GM23248 (cell line): ENCODE measurements around the gene OR2V2. TPM values are rescaled to one million over a fixed set of nuclear protein-coding genes. Genes with fewer than 3 reads are reported as not detected.

Experiments used
- DNase-seq: peaks from one replicate; pipeline ENCODE4 v3.0.0-alpha.2; 2015
- H2AFZ ChIP-seq: fragments of 200-600 bp; sonication (generic); 2 replicates; pipeline ENCODE4 v1.6.1; 2016; ENCODE audit warnings: antibody characterized with exemption
- H3F3A ChIP-seq: fragments of 200-600 bp; sonication (generic); 2 replicates; pipeline ENCODE4 v1.6.1; 2016; ENCODE audit warnings: mild to moderate bottlenecking, antibody characterized with exemption, mixed run types; ENCODE audit not compliant: insufficient read depth
- H3K27ac ChIP-seq: fragments of 200-600 bp; sonication (generic); 2 replicates; pipeline ENCODE4 v1.5.1; 2016; ENCODE audit warnings: mild to moderate bottlenecking
- H3K27me3 ChIP-seq: fragments of 200-600 bp; sonication (generic); replicated peaks from 2 replicates; pipeline ENCODE4 v1.6.1; 2016; ENCODE audit warnings: mild to moderate bottlenecking; ENCODE audit not compliant: insufficient read depth
- H3K36me3 ChIP-seq: fragments of 200-600 bp; sonication (generic); 2 replicates; pipeline ENCODE4 v1.6.1; 2016; ENCODE audit warnings: low read depth, mild to moderate bottlenecking
- H3K4me1 ChIP-seq: fragments of 200-600 bp; sonication (generic); 2 replicates; pipeline ENCODE4 v1.6.1; 2016; ENCODE audit warnings: mild to moderate bottlenecking; ENCODE audit not compliant: insufficient read depth
- H3K4me2 ChIP-seq: fragments of 200-600 bp; sonication (generic); one replicate; pipeline ENCODE4 v1.6.1; 2016; ENCODE audit warnings: mild to moderate bottlenecking; ENCODE audit not compliant: unreplicated experiment
- H3K4me3 ChIP-seq: fragments of 200-600 bp; sonication (generic); 2 replicates; pipeline ENCODE4 v1.5.1; 2016; ENCODE audit warnings: mild to moderate bottlenecking
- H3K79me2 ChIP-seq: fragments of 200-600 bp; sonication (generic); 2 replicates; pipeline ENCODE4 v1.6.1; 2016; ENCODE audit warnings: mild to moderate bottlenecking; ENCODE audit not compliant: insufficient read depth
- H3K9ac ChIP-seq: fragments of 200-600 bp; sonication (generic); 2 replicates; pipeline ENCODE4 v1.6.1; 2016; ENCODE audit warnings: mild to moderate bottlenecking
- H3K9me2 ChIP-seq: fragments of 200-600 bp; sonication (generic); 2 replicates; pipeline ENCODE4 v1.6.1; 2016; ENCODE audit warnings: mixed run types, mild to moderate bottlenecking, moderate library complexity; ENCODE audit not compliant: insufficient read depth
- H3K9me3 ChIP-seq: fragments of 200-600 bp; sonication (generic); one replicate; pipeline ENCODE4 v1.6.1; 2017; ENCODE audit warnings: low read depth
- H4K20me1 ChIP-seq: fragments of 200-600 bp; sonication (generic); 2 replicates; pipeline ENCODE4 v1.6.0; 2016; ENCODE audit not compliant: insufficient read depth
- EZH2 ChIP-seq: fragments of 200-600 bp; sonication (generic); IDR thresholded peaks from 2 replicates; pipeline ENCODE4 v1.6.1; 2018; ENCODE audit warnings: antibody characterized with exemption, mild to moderate bottlenecking; ENCODE audit not compliant: insufficient read depth, poor library complexity, severe bottlenecking
- EZH2phosphoT487 ChIP-seq: fragments of 200-600 bp; sonication (generic); IDR thresholded peaks from 2 replicates; pipeline ENCODE4 v1.6.1; 2018; ENCODE audit warnings: antibody characterized with exemption, moderate library complexity, mild to moderate bottlenecking, low read depth; ENCODE audit not compliant: insufficient read depth
- WGBS, 2 experiments: methylation state at CpG; one replicate each; pipeline ENCODE4 v1.1.6; 2015 to 2017; ENCODE audit warnings: low lambda C conversion rate in 2 of 2, low coverage in 1 of 2; ENCODE audit errors: missing lambda C conversion rate in 2 of 2; 5-methylcytosine and 5-hydroxymethylcytosine counted together
- in situ Hi-C: fragments of 300-500 bp; cut with MboI; formaldehyde crosslinking; loops from 2 replicates; pipeline ENCODE4 v1.15.0; 2020
- polyA plus RNA-seq: library from polyadenylated mRNA; unstranded; fragments of >200 nt; fragmentation: Nextera tagmentation; extraction: Ambion mirVana; gene quantifications from 2 replicates; pipeline ENCODE4 v1.2.1, GENCODE V29; 2016
- total RNA-seq: library from RNA; depleted of rRNA; stranded (reverse); fragments of >200 nt; shearing (Covaris generic); gene quantifications from 2 replicates; pipeline ENCODE4 v1.2.3, GENCODE V29; 2014

Gene OR2V2
- total and polyA plus RNA-seq, 2 experiments from 2014 or later, result not detected

GRCh38 chr5:181105391-181106025 is 41.9 kb upstream of the OR2V2 start:
- H3K36me3 ChIP-seq, result no peaks in the 10 kb centered on the region
- no peak overlapping the region for H3K4me2 ChIP-seq
- no peak overlapping the region for H3K4me3 ChIP-seq
- H3K79me2 ChIP-seq, result no peaks in the 10 kb centered on the region
- no peak overlapping the region for H3K27ac ChIP-seq
- in situ Hi-C loops, result no loop called here
- H2AFZ ChIP-seq, result no peak overlapping the region
- peaks cover 42% of the 10 kb centered on the region for H3K27me3 ChIP-seq
- H4K20me1 ChIP-seq, result no peaks in the 10 kb centered on the region
- H3K4me1 ChIP-seq, result no peaks in the 10 kb centered on the region
- H3K9me2 ChIP-seq, result no peaks in the 10 kb centered on the region
- no peak for DNase-seq
- TF ChIP-seq EZH2phosphoT487, result no peak
- TF ChIP-seq EZH2, result no peak
- no peaks in the 10 kb centered on the region for H3K9me3 ChIP-seq
- 51 to 54% methylated on average over 7 of the region's 7 CpGs for WGBS, 2 experiments
- H3K9ac ChIP-seq, result no peak overlapping the region
- H3F3A ChIP-seq, result no peaks in the 10 kb centered on the region

DNA sequence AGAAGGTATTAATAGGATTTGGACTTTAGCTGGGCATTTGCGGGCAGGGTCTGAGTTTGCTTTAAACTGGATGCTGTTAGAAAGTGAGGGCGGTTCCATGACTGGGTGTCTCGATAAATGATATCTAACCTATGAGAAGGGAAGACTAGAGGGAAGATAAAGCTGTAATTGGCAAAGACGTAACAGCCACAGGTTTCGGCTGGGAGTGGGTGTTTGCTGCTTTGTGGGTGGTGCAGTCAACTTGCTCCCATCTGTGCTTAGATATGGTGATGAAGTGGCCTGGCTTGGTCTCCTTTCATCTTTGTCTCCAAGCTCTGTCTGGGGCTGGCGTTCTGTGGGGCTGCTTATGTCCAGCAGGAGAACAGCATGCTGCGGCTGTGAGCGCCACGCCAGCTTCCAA is 39.7 kb upstream of the OR2V2 start:
- Histone ChIP-seq H3K4me2 (no peak overlapping the region), H3K4me1 (no peaks in the 10 kb centered on the region), H3K79me2 (no peaks in the 10 kb centered on the region), H3F3A (no peaks in the 10 kb centered on the region), H3K36me3 (no peaks in the 10 kb centered on the region), H3K4me3 (no peak overlapping the region), H3K9ac (no peak overlapping the region), H3K9me3 (no peaks in the 10 kb centered on the region), H3K27ac (no peak overlapping the region), H3K9me2 (no peaks in the 10 kb centered on the region), H4K20me1 (no peaks in the 10 kb centered on the region), H3K27me3 (peaks cover 53% of the 10 kb centered on the region), H2AFZ (no peak overlapping the region)
- TF ChIP-seq EZH2 (no peak), EZH2phosphoT487 (no peak)
- no peak for DNase-seq
- 43 to 54% methylated on average over 9 of the region's 9 CpGs for WGBS, 2 experiments
- in situ Hi-C loops, result no loop called here

GRCh38 chr5:181108578-181109165 is 38.7 kb upstream of the OR2V2 start:
- no peak overlapping the region for H3K4me3 ChIP-seq
- no peak overlapping the region for H3K9ac ChIP-seq
- in situ Hi-C loops, result no loop called here
- no peaks in the 10 kb centered on the region for H3K4me1 ChIP-seq
- H3K27ac ChIP-seq, result no peak overlapping the region
- H3K36me3 ChIP-seq, result no peaks in the 10 kb centered on the region
- no peaks in the 10 kb centered on the region for H4K20me1 ChIP-seq
- no peaks in the 10 kb centered on the region for H3F3A ChIP-seq
- no peak overlapping the region for H2AFZ ChIP-seq
- TF ChIP-seq EZH2 (no peak), EZH2phosphoT487 (no peak)
- H3K9me2 ChIP-seq, result no peaks in the 10 kb centered on the region
- peaks cover 55% of the 10 kb centered on the region for H3K27me3 ChIP-seq
- H3K4me2 ChIP-seq, result no peak overlapping the region
- WGBS, 2 experiments, result 44 to 50% methylated on average over 13 to 14 of the region's 14 CpGs
- no peaks in the 10 kb centered on the region for H3K79me2 ChIP-seq
- no peaks in the 10 kb centered on the region for H3K9me3 ChIP-seq
- no peak for DNase-seq

DNA sequence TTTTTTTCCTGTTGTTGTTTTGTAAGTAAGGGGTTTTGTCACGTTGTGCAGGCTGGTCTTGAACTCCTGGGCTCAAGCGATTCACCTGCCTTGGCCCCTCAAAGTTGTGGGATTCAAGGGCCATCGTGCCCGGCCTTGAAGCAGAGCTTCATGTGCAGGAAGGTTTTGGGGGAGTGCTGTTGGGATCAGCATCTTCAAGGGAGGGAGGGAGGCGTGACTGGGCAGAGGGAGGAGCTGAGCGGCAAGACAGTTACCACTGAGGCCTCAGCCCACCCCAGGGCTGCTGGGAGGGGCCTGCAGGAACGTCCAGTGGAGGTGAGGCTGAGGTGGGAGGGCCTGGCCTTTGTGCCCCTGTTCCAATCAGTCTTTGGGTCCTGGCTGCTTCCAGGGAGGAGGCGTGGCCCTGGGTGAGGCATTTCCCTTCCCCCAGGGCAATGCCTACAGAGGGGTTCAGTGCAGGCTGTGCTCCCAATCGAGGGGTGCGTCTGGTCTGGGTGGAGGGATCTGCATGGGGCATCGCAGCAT is 37.8 kb upstream of the OR2V2 start:
- TF ChIP-seq EZH2phosphoT487 (no peak), EZH2 (no peak)
- Histone ChIP-seq H4K20me1 (no peaks in the 10 kb centered on the region), H3K9me2 (no peaks in the 10 kb centered on the region), H3K9ac (no peak overlapping the region), H3F3A (0 out of 2 replicates have a peak, but pooled peaks cover 5% of the 10 kb centered on the region), H3K27me3 (peaks cover 63% of the 10 kb centered on the region), H3K4me2 (no peak overlapping the region), H3K36me3 (no peaks in the 10 kb centered on the region), H3K27ac (no peak overlapping the region), H2AFZ (no peak overlapping the region), H3K4me1 (0 out of 2 replicates have a peak, but pooled peaks cover under 1% of the 10 kb centered on the region), H3K9me3 (no peaks in the 10 kb centered on the region), H3K4me3 (no peak overlapping the region), H3K79me2 (no peaks in the 10 kb centered on the region)
- in situ Hi-C loops, result no loop called here
- 25 to 30% methylated on average over 11 of the region's 11 CpGs for WGBS, 2 experiments
- no peak for DNase-seq
